Gastroesophageal sphincter (tissue), 3 donors: ENCODE results near the gene MYOM3.

Source experiments
- CTCF ChIP-seq, 4 experiments: fragments of 200-600 bp in 2 of 4; fragments of 450-650 bp in 2 of 4; sonication (generic) in 1 of 4; IDR thresholded peaks; one replicate each; pipeline ENCODE4 v1.5.1; 2017 to 2019; ENCODE audit warnings: antibody characterized with exemption in 4 of 4, mild to moderate bottlenecking in 2 of 4, moderate library complexity in 2 of 4
- POLR2A ChIP-seq, 2 donors: fragments of 450-650 bp; IDR thresholded peaks; one replicate each; pipeline ENCODE4 v1.6.1; 2017; ENCODE audit warnings: antibody characterized with exemption in 2 of 2, mild to moderate bottlenecking in 2 of 2, moderate library complexity in 1 of 2
- POLR2AphosphoS5 ChIP-seq: sonication (generic); formaldehyde crosslinking; IDR thresholded peaks from one replicate; pipeline ENCODE4 v1.6.1; 2017; ENCODE audit warnings: antibody characterized with exemption

DNA sequence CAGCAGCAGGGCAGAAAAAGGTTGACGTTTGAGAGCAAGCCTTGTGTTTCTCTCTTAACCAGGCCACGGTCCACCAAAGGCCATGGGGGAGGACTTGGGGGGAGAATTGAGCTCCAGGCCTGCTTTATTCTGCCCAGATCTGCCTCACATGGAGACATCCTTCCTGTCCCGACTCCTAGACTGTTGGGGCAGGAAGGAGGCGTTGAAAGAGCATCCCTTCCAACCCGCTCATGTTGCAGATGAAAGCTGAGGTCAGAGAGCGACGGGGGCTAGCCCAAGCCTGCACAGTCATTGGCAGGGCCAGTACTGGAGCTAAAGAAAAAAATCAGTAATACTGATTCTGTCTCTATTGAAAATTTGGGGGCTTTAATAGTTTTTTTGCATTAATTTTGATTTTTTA, 46.6 kb downstream of the MYOM3 start:
- TF ChIP-seq CTCF (IDR thresholded peaks at IDR 0.05): no peak
- TF ChIP-seq POLR2A (IDR thresholded peaks at IDR 0.05): no peak
- no peak for TF ChIP-seq POLR2AphosphoS5
